HG03064 (cell line): ENCODE data around the gene MTA3.
"Not testable (repeated sequence)": the region's sequence is repeated elsewhere in the genome, so short reads cannot be mapped to it uniquely, and the experiment has no call there.

ENCODE experiments used
- ATAC-seq: cut with Tn5 transposase; IDR thresholded peaks from one replicate; pipeline ENCODE4 v1.9.1; 2021; ENCODE audit warnings: low read depth; ENCODE audit not compliant: unreplicated experiment

MTA3 gene

DNA sequence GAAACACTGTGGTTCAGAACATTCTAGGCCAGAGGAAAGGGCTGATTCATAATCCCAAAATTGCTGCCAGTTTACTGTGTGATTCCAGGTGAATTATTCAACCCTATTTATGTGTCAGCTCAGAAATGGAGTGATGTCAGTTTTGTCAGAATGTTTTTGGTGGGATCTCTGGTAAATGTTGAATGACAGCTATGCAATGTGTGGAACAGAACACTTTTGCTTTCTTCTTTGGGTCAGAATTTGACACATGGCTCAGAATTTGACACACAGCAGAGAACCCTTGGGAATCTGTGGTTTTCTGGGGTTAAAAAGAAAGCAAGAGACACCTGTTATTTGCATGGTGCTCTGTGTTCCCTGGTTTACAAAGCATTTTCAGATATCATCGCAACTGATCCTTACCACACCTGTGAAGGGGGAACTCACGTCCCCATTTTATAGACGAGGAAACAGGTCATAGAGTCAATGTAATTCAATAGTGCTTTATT lies 1.6 kb upstream of the MTA3 start:
- no peak for ATAC-seq

- no peak for ATAC-seq
These were observed 1.1 kb upstream of the MTA3 start for GRCh38 chr2:42567364-42567763.

GRCh38 chr2:42567806-42568400 lies 529 bp upstream of the MTA3 start:
- ATAC-seq, result peak; percentile 70

DNA sequence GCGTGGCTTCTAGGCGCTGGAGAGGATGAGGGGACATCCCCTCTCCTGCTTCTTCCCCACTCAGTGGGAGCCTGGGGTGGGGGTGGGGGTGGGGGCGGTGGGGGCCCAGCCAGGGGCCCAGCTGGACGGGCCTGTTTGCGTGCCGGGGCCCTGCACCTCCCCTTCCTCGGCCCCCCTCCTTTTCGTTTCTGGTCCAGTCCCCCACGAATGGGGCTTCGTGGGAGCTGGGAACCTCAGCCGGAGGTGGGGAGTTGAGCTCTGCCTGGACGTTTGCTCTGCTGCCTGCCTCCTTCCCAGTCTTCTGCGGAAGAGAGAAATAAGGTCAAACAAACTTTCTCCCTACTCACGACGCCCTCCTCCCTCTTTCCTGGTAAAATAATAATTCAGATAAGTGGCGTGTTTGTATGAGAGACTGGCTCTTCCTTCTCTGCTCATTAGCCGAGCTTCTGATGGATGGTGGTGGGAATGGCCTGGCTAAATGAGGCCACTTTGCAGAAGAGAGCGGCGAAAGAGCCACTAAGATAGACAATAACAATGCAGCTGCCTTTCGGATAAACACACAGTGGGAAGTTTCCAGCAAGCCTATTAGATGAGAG lies 782 bp downstream of the MTA3 start:
- no peak for ATAC-seq

GRCh38 chr2:42569883-42570282 lies 1.5 kb downstream of the MTA3 start:
- ATAC-seq, result no peak

DNA sequence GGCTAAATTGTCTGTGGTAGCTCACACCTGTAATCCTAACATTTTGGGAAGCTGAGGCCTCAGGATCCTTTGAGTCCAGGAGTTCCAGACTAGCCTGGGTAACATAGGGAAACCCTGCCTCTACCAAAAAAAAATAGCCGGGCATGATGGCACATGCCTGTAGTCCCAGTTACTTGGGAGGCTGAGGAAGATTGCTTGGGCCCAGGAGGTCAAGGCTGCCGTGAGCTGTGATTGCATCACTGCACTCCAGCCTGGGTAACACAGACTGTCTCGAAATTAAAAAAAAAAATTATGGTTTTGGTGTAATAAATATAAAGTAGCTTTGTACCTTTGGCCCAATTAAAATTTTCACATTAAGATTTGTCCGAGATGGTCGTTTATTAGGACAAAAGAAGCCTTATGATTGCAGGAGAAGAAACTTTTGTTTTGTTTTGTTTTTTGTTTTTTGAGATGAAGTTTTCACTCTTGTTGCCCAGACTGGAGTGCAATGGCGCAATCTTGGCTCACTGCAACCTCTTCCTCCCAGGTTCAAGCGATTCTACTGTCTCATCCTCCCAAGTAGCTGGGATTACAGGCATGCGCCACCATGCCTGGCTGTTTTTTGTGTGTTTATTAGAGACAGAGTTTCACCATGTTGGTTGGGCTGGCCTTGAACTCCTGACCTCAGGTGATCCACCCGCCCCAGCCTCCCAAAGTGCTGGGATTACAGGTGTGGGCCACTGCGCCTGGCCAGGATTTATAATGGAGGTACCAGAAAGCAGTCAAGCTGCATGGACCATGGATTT lies 4.1 kb downstream of the MTA3 start:
- no peak for ATAC-seq

GRCh38 chr2:42573256-42573655 lies 4.8 kb downstream of the MTA3 start:
- ATAC-seq, result no peak

DNA sequence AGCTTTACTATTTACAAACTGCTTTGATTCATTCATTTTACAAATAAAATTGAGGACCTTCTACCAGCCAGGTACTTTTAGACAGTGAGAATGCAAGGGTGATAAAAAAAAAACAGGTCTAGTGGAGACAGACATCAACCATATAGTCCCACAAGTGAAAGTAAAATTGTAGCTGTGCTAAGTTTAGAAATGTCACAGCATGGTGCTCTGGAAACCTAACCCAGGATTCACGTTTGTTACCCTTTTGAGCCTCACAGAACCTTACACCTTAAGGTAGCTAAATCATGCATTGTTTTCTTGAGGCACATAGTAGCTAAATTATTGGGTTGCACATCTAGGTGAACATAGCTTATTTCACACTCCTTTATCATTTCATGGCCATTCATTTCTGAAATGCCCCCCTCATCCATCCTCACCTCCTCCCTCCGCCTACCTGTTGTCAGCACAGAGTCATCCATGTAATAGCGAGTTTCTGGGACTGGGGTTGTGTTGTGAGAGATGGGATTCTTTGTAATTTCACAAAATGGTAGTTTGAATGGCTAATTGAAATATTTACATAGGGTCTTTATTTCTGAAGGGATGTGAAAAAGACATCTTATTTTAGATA lies 7.1 kb downstream of the MTA3 start:
- ATAC-seq, result no peak

- no peak for ATAC-seq
These were observed 10.2 kb downstream of the MTA3 start for GRCh38 chr2:42578621-42579020.

DNA sequence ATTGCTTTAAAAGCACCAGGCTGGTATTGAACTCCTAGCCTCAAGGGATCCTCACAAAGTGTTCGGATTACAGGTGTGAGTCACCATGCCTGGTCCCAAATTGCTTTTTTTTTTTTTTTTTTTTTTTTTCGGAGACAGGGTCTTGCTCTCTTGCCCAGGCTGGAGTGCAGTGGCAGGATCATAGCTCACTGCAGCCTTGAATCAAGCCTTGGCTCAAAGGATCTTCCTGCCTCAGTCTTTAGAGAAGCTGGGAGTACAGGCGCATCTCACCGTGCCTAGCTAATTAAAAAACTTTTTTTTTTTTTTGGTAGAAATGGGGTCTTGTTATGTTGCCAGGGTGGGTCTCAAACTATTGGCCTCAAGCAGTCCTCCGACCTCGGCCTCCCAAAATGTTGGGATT lies 12.8 kb downstream of the MTA3 start:
- ATAC-seq, result no peak

GRCh38 chr2:42584628-42585027 lies 16.2 kb downstream of the MTA3 start:
- ATAC-seq, result not testable (repeated sequence)

DNA sequence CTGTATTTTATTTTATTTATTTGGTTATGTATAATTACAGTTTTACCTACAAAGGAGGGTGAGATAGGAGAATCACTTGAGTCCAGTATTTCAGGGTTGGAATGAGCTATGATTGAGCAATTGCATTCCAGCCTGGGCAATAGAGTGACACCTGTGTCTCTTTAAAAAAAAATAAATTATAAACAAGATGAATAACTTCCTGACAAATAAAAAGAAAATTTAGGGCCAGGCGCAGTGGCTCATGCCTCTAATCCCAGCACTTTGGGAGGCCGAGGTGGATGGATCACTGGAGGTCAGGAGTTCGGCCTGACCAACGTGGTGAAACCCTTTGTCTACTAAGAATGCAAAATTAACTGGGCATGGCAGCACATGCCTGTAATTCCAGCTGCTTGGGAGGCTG lies 17.3 kb downstream of the MTA3 start:
- no peak for ATAC-seq

- ATAC-seq, result no peak
These were observed 19.2 kb downstream of the MTA3 start for GRCh38 chr2:42587526-42588117.

DNA sequence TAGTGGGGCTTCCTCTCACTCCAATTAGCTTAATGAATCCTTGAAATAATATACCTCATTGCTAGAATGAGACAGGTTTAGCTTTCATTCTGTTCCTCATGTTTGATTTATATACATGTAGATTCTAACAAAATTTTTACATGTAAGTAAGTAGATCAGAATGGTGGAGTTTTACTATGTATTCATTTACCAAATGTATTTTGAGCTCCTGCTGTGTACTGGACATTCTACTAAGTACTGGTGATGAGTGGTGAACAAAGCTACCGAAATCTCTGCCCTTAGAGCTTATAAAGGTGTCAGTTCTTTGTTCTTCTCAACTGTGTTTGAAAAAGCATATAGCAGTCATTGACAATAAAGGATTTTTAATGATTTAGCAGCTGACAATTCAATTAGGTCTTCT lies 19.7 kb downstream of the MTA3 start:
- no peak for ATAC-seq

DNA sequence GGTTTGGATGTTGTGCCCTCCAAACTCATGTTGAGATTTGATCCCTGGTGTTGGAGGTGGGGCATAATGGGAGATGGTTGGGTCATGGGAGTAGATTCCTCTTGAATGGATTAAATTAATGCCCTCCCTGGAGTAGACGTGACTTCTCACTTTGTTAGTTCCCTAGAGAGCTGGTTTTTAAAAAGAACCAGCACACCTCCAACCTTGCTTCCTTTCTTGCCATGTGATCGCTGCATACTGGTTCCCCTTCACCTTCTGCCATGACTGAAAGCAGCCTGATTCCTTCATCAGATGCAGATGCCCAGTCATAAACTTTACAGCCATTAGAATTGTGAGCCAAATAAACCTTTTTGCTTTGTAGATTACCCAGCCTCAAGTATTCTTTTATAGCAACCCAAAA lies 21.7 kb downstream of the MTA3 start:
- ATAC-seq, result no peak

DNA sequence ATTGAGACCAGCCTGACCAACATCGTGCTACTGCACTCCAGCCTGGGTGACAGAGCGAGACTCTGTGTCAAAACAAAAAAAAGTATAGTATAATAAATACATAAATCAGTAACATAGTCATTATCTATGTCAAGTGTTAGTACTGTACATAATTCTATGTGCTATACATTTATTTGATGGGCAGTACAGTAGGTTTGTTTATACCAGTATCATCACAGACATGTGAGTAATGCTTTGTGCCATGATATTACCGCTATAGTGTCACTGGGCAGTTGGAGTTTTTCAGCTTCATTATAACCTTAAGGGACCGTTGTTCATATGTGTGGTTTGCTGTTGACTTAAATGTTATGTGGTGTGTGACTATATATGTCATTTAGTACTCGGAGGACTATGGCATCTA lies 24.9 kb downstream of the MTA3 start:
- ATAC-seq, result no peak

GRCh38 chr2:42598656-42599055 lies 30.2 kb downstream of the MTA3 start:
- ATAC-seq, result no peak

DNA sequence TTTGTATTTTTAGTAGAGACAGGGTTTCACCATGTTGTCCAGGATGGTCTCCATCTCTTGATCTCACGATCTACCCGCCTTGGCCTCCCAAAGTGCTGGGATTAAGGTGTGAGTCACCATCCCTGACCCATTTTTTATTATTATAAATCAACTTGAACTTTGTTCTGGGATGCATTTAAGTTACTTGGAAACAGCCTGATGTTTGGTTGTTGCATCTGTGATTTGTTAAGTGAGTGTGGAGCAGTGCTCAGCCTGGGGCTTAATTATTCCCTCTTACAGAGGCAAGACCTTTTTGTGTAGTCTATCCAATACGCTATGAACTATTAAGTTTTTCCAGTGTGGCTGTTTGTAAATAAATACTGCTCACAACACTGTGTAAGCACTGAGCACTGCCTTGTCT lies 32.6 kb downstream of the MTA3 start:
- ATAC-seq, result no peak

- no peak for ATAC-seq
These were observed 33.9 kb downstream of the MTA3 start for GRCh38 chr2:42602218-42602875.

DNA sequence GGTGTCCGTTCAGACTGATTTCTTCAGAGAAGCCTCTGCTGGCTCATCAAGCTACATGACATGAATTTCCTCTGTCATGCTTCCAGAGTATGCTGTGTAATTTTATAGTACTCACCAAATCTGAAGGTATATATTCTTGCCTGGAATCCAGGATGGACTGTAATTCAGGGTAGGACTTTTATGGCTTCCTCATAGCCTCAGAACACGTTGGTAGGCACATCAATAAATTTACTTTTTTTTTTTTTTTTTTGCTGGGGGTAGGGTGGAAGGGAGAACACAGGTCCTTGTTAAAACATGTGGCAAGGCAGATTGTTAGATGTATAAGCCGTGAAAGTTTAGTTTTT lies 34.4 kb downstream of the MTA3 start:
- no peak for ATAC-seq
